Urothelium cell line (cell line): Measurements from ENCODE around the gene RHOB.

ENCODE experiments used
- DNase-seq: peaks from one replicate; pipeline ENCODE4 v3.0.0; 2011; ENCODE audit warnings: low spot score, mixed read lengths
- FAIRE-seq: peaks from 2 replicates; lab custom pipeline; 2011; peaks lifted over from hg19 to GRCh38; lab: Jason Lieb, UNC

The RHOB gene

DNA sequence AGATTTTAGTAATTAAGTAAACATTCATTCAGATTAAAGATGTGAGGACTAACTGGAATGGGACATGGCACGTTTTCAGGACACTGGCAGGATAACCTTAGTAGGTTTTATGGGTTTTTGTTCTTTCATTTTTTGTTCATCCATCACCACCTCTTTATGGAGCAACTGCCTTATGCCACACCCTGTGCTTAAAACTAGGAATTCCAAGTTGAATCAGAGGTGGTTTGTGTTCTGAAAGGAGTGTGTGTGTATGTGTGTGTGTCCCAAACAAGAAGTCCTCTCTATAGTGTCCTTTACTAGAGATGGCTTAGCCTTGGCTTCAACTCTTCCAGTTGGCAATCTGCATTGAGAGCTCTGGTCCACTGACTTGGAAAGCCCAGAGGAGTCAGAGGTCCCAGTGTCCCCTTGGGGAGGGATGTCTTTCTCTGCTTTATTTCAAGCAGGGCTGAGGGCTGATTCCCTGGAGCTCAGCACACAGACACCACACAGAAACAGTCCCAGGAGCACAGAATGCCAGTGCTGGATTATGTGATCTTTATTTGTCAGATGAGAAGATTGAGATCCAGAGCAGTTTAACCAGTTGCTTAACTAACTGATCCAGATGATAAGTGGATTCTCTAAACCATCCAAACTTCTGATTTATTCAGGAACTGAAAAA lies 25.2 kb downstream of the RHOB start:
- DNase-seq: no peak
- FAIRE-seq: no peak

DNA sequence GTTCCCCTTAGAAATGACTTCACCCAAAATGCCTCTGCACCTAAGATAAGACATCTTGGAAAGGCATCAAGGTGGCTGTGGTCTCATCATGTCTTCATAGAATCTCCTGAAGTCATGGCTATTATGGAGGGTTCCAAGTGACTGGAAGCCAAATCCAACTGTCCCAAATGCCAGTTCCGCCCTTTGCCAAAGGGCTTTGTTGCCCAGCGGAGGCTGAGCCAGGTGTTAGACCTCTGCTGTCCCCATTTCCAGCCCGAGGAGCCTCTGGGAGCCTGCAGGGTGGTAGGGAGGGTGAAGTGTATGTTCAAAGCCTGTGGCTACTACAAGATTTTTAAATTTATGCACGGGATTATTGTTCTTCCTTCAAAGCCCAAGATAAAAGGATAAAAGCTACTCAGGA lies 25.7 kb downstream of the RHOB start:
- no peak for FAIRE-seq
- DNase-seq: no peak

DNA sequence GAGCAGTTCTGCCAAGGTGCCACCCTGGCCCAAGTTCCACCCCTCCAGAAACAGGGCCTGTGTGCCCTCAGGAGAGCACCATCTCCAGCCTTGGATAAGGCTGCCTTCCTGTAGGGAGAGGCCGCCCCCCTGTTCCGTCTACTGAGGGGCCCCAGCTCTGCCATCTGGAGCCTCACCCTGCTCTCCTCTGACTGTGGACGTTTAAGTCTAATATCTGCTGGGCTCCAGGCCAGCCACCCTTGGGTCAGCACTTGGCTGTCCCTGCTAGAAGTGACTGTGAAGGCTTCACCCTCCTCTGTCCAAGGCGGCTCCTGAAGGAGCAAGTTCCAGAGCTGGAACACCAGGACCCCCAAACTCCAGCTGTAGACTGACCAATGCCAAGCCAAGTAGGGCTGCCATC lies 26.3 kb downstream of the RHOB start:
- no peak for DNase-seq
- FAIRE-seq: no peak

DNA sequence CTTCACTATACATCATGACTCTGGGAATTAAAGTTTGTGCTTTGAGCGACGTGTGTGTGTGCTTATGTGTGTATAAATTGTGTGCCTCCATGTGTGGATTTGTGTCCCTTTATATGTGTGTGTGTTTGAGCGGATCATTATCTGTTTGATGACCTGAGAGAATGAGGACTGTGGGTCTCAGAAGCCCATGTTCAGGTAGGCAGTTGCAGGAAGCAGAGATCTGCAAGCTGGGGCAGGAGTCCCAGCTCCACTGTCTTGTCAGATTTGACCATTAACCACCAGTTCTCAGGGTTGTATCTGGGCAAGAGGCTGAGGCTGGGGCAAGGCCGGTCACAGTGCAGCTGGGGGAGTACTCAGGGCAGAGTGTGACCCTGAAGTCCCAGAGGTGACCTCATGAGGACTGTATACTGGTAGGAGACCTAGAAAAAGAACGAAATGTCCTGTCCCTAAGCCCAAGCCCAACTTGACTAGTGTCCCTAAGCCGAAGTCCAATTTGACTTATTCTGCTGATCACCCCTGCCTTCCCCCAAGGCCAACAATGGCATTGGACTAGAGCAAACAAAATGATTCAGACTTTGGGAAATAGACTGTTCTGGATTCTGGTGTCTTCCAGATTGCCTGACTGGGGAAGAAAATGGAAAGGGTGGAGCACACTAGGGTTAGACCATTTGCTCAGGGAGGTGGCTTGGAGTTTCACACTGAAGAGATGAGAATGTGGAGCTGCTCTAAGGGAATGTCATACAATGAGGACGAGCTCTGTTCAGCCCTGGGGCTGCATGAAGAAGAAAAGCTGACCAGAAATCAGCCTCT lies 28.1 kb downstream of the RHOB start:
- no peak for FAIRE-seq
- DNase-seq: no peak

DNA sequence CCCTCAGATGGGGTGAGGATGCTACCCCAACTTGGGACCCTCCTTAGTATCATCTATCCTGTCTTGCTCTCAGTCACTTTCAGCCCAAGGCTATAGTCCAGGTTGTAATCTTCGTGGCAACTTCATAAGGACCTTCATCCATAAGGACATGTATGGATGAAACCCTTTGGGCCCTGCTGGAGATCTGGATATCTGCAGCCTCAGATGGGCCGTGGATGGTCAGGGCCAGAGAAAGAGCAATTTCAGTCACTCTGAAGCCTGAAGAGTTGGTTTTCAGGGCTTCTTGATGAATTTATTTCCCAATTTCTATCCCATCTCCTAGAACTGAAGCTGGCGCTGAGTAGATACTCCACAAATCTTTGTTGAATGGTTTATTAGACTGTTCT lies 28.7 kb downstream of the RHOB start:
- no peak for DNase-seq
- FAIRE-seq: no peak

DNA sequence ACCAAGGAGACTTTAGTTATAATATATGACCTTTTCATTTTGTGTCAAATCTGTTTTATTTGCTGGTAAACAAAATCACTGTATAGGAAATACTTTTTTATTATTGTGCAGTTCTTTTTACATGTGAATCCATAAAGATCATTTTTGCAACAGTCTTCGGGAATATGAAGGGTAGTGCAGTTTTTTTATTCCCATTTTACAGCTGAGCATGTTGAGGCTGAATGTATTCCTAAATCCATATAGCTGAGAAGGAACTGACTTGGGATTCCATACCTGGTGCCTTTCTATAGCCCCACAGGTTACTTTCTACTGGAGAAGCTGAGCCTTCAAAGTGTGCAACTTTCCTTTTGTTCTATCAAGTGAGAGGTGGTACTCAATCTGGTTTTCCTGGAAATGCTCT lies 29.6 kb downstream of the RHOB start:
- no peak for DNase-seq
- FAIRE-seq: no peak

DNA sequence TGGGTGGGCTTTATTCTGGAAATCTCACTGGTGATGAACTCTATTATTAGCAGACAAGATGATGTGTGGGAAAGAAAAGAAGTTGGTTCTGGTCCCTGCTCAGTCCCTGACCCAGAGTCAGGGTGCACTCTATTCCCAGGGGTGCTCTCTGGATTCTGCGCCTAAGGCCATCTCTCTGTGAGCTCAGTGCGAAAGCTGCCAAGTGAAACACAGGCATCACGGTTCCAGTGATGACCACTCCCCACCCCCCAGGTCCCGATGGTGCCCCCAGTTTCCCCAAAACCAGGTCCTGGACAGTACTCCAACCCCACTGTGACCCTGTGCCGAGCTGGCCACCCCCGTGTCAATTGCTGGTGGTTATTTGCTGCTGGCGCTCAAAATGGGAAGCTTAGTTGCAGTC lies 30.1 kb downstream of the RHOB start:
- FAIRE-seq (no peak), DNase-seq (no peak)

DNA sequence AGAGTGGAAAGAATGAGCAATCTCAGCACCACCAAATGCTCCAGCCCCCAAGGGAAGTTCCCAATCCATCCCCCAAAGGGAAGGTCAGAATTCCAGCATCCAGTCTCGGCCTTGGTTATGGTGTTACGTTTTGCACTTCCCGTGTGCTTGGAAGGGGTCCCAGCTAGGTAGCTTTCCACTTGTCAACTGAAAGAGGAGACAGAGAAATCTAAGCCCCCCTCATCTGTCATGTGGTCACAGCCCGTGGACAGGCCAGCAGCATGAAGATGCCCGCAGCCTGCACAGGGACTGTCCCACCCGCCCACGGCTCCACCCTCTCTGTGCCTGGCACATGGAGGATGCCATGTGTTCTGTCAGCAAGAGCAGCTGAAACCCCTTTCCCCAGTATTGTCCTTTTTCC lies 32.1 kb downstream of the RHOB start:
- no peak for FAIRE-seq
- DNase-seq: no peak

DNA sequence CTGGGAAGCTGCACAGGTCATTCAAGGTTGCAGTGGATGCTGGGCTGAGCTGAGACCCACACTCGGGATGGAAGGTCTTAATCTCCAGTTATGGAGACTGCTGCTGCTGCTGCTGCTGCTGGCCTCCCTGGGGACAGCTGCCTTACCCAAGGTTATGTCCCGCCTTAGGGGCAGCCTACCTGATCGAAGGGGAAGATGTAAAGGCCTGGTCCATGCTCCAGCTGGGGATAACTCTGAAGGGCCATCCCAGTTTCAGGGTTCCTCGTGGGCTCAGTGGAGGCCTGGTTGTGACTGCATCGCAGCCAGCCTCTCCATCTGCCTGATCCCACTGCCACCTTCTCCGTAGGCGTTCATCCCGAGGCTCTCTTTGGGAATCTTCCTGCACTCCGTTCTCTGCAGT lies 33.0 kb downstream of the RHOB start:
- FAIRE-seq (no peak), DNase-seq (no peak)

DNA sequence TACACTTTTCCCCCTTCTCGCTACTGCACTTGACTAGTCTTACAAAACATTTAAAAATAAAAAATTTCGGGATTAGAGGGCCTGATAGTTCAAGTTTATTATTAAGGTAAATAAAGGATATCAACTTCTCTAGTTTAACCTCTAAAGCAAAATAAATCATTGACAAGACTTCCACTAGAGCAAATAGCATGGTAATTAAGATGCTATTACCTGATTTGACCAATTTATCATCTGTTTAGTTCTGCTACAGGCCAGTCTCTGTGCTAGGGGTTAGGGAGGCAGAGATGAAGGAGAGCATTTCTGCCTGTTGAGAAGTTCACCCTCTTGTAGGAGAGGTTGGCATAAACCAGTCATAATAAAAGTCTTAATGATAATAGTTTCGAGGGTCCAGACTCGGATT lies 34.0 kb downstream of the RHOB start:
- DNase-seq (no peak), FAIRE-seq (no peak)

DNA sequence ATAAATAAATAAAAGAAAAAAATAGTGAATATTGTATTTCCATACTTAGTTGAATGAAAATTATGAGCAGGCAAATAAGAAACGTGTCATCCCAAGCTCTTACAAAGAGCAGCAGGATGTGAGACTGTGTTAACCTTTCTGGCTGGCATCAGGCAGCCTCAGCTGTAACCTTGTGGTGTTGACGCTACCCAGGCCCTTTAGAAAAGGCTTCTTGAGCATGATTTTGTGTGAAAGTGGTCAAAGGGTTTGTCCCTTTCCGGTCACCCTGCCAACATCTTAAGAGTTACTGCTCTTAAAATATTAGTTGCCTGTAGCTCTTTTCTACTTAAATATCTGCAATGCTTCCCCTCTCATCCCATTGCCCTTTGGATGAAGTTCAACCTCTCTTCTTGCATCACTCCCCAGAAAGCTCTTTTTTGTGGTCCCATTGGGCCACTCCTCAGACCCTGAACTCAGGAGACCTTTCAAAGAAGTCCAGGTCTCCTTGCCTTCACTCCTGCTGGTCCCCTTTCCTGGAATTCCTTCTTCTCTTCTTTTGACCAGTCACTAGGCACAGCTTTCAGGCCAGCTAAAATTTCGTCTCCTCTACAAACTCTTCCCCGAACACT lies 35.0 kb downstream of the RHOB start:
- DNase-seq (no peak), FAIRE-seq (no peak)

DNA sequence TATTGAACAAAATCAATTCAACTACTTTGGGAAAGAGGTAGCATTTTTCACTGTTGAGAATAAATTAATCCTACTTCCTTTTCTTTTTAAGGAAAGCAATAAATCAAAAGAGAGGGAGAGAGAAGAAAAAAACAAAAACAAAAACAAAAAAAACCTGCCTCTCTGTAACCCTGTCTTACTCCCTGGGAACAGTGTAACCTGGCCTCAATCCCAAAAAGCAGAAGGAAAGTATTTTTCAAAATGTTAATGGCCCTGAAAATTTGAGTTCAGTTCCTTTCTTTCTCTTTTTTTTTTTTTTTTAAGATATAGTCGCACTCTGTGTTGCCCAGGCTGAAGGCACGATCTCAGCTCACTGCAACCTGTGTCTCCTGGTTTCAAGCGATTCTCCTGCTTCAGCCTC lies 35.9 kb downstream of the RHOB start:
- no peak for DNase-seq
- FAIRE-seq: no peak

DNA sequence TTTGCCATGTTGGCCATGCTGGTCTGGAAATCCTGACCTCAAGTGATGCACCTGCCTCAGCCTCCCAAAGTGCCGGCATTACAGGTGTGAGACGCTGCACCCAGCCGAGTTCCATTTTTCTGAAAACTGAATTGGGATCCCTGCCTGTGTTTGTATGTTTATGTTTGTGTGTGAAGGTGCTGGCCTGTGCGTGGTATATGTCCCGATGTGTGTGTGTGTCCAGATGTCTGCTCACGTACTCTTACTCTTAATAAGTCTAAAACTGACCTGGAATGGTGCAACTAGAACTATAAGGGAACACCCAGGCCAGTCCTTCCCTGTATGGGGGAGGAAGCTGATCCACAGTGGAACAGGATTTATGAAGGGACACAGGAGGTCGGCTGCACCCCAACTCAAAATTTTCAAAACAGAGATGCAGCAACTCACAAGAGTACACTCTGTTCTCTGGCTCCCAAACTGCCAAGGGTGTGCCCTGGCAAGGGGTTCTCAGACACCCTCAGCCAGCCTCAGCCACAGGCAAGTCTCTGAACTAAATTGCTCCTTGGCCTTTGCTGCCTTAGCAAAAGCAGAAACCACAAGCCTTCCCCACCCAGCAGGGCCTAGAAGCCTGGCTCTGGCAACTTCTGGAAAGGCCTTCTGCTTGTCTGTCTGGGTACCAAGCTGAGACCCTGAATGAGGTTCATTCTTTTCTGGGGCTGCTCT lies 36.5 kb downstream of the RHOB start:
- FAIRE-seq (no peak), DNase-seq (no peak)

DNA sequence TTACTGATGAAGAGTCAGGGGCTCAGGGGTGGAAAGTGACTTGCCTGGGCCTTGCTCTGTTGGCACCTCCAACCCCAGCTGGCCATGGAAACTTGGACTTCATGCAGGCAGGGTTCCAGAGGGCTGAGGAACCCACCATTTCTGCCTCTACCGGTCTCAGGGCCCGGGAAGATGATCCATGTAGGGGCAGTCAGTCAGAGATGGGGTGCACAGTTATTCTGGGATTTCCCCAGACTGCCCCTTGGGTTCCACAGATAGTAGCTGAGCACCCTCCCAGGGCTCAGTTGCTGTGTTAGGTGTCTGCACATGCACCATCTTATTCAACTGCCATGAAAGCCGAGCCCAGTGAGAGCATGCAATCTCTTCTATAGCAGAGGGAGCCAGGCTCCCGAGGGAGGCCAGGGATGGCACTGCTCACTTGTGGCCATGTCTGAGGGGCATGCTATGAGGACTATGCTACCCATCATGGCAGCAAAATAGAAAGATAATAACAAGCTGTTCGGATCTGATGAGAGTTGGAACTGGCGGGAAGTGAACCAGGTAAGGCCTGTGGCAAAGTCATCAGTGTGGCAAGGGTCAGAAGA lies 37.3 kb downstream of the RHOB start:
- no peak for DNase-seq
- FAIRE-seq: no peak

DNA sequence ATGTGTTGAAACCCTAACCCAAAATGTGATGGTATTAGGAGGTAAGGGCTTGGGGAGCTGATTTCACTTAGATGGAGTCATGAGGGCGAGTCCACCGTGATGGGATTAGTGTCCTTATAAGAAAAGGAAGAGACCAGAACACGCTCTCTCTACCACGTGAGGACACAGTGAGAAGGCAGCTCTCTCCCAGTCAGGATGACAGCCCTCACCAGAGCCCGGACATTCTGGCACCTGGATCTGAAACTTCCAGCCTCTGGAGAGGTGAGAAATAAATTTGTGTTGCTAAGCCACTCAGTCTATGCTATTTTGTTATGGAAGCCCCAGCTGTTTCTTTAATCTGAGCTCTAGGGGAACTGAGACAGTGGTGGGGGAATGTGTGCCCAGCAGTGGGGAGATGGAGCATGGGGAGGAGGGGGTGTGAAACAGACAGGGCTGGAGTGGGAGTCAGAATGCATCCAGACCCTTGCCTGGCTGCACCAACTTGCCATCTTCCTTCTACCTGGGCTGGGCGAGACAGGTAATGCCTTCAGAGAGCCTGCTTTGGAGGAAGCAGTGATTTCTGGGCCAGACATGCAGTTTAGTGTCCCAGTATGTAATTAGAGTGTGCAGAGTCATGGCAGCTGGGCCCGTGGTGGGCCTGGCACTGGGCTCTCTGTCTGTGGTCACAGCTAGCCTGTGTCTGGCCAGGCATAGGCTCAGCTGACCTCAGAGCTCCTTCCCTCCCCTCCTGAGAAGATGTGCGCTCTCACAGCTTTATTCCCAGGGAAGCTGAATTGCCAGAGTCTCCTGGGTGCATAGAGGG lies 38.1 kb downstream of the RHOB start:
- DNase-seq: no peak

DNA sequence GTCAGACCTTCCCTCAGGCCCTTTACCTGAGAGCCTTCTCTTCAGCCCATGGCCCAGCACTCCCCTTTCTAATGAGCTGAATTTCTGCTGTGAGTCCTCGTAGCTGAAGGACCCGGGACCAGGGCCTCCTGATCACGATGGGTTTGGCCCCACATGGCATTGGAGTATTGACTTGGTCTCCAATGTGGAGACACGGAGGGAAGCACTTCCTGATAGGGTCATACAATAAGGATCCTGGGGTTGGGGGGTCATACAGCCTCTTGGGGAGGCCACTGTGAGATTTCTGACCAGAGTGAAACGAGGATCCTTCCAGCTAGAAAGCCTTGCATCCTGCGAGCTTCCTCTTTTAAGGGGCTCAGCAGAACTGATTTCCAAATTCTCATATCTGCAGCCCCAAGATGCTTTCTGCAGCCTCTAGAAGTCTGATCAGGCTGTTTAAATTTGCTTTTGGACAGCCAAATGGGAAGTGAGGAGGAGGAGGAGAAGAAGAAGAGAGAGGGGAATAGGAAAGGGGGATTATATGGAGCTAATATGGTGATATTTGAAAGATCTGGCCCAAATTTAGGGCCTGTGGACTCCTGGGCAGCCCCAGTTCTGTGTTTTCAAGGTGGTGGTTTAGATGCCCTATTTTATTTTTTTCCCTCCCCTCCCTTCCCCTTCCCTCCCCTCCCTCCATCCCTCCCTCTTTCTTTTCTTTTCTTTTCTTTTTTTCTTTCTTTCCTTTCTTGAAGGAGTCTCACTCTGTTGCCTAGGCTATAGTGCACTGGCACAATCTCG lies 38.9 kb downstream of the RHOB start:
- FAIRE-seq: no peak
- DNase-seq: no peak

More for the DNA sequence above, 38.1 kb downstream of the RHOB start:
- FAIRE-seq: no peak

DNA sequence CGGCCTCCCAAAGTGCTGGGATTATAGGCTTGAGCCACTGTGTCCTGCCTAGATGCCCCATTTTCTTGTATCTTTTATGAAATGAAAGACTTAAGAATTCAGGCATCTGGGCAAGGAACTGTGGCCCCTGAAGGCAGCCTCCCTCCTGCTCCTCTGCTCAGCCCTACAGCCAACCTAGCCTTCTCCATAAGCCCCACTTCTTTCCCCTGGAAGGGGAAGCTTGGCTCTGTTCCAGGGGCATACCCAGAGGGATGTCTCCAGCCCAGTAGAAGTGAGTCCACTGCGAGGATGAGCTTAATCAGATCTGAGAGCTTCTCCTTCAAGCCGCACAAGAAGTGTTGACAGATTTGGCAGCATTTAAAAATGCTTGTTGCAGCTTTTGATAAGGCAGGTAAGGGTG lies 39.7 kb downstream of the RHOB start:
- FAIRE-seq (no peak), DNase-seq (no peak)

DNA sequence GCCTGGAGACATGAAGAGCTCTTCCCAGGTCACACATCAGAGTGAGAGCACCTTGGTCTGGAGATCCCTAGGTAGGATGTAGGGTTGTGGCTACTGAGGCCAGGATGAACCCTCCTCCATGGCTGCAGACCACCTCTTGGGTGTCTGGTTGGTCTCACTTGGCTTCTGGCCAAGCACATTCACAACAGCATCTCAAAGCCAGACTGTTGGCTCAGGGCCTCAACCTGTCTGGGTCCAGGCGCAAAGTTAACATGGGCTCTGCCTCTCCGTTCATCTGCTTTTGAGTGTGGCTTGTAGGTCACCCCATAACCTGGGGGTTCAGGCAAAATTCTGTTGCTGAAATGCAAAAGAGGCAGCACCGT lies 40.1 kb downstream of the RHOB start:
- FAIRE-seq: no peak
- no peak for DNase-seq

DNA sequence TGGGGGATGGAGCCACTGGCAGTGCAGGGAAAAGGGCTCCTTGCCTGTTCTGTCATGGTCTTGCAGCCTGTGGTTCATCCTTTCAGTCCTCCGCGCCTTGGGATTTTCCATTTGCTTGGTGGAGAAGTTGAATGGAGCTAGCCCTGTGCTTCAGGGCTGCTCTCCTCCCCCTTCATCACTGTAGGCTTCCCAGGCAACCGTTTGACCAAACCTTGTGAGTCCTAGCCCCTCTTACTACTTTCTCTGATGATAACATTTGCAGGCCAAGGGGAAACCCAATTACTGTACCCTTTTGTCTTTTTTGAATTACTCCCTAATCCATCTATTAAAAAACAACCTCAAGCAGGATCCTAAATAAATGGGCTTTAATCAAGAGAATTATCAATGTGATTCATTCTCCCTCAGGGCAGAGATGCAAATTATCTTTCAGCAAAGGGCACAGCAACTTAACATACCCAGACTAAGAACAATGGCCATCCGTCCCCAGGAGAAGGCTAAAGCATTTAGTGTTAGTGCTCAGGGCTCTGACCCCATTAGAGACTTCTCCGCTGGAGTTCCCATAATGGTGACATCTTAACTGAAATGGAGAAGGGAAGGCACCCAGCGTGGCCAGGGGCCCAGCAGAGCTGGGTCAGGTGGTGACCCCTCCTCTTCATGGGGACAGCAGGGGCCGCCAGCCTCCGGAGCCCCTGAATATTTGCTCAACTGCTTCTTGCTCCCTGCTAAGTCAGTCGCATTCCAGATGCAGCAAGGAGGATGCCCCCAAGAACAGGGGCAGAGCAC lies 40.7 kb downstream of the RHOB start:
- DNase-seq (no peak), FAIRE-seq (no peak)
